Measurements from ENCODE around the gene GRM1. TPM values are rescaled to one million over a fixed set of nuclear protein-coding genes. Genes with fewer than 3 reads are reported as not detected.

The GRM1 gene
- total RNA-seq, 4 donors from 2014 or later, result 0.10 TPM; not detected in 3

DNA sequence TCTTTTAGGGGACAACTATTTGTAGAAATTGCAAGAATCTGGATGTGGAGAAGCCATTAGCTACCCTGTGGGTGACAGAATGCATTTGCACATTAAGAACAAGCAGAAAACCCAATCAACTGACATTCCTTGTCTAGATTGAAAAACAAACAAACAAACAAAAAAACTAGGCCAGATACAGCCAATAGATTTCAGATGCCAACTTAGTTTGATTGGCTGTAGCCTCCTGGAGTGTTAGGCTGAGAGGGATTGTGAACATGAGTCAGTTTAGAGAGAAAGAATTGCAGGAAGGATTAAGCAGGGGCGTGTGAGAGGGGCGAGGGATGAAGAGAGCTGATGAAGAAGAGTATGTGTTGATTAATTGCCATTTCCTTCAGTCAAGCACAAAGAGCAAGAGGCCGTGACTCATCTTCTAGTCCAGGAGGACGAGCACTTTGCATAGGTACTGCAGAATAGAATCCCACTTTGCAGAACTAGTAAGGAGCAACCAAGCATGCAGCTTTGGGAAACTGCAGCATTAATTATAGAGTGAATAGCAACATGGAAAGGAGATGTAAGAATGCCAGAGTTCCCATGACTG, 326.7 kb downstream of the GRM1 start:
- no peak overlapping the region for H3K4me3 ChIP-seq (ENCODE audit: low read depth, poor library complexity, severe bottlenecking)
- TF ChIP-seq POLR2A (IDR thresholded peaks at IDR 0.05) (no peak), CTCF (IDR thresholded peaks at IDR 0.05) (no peak)
- 75 to 77% methylated on average over 4 of the region's 4 CpGs for WGBS, 2 donors
- intact Hi-C loops (cut with DNase I; ENCODE audit: low total_unique reads), result no loop called here
- no peak for DNase-seq (ENCODE audit: low spot score in 2 of 2)

DNA sequence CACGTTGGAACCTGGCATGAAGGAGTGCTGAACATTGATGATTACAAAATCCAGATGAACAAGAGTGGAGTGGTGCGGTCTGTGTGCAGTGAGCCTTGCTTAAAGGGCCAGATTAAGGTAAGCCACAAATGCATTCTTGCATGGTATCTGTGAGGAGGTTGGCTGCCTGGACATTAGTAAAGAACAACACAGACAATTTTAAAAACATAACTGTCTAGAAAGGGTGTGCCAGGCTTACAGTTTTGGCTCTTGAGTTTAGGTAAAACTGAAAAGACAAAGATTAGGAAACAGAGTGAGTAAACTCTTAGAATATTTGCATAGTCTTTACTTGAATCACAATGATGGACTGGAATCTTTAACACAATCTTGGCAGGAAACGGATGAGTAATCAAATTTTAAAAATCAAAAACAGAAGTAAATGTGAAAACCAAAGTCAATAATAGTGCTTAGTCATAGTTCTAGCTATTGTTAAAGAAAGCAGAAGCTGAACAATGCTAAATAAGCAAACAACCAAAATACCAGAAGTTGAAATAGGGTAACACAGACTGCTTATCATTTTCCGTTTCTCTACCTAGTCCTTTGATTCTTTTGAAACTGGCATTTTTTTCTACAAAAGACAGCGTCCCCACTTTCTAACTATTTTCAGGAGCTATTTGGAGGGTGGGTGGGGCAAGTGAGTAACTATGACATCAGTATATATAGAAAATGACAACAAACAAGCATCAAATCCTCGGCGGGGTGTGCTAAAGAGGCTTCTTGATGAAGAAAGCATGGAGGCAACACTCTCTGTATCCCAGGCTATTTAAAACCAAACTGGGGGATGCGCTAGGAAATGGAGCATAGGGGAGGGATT, 328.9 kb downstream of the GRM1 start:
- WGBS, 2 donors, result 48 to 56% methylated on average over 8 of the region's 8 CpGs
- H3K4me3 ChIP-seq (ENCODE audit: low read depth, poor library complexity, severe bottlenecking), result no peak overlapping the region
- no peak for TF ChIP-seq POLR2A (IDR thresholded peaks at IDR 0.05)
- TF ChIP-seq CTCF (IDR thresholded peaks at IDR 0.05), result no peak
- DNase-seq (ENCODE audit: low spot score in 2 of 2), result no peak
- intact Hi-C loops (cut with DNase I; ENCODE audit: low total_unique reads), result no loop called here

DNA sequence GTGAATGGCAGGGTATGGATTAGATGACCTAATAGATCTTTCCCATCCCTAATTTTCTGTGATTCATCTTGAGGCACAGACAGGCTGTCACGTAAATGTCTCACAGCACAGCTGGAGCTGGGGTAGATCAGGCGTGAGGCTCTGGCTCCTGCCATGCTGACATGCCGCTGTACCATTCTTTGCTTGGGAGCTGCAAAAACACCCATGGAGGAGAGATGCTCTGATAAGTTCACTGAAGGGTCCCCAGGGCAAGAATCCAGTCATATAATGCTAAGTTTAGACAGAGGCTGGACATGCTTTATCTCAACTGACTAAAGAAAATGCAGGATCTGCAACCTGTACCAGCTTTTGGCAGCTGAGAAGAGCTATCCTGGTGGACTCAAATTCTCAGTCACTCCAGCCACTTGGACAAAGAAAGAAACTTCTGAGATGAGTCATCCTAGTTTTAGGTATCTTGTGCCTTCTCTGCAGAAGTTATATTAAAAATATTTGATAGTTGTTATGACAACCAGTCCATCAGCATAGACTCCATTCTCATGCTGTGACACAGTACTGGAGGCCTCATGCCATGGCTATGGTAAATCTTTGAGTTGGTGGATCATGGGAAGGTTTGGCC, 329.7 kb downstream of the GRM1 start:
- no peak for TF ChIP-seq POLR2A (IDR thresholded peaks at IDR 0.05)
- no peak for TF ChIP-seq CTCF (IDR thresholded peaks at IDR 0.05)
- 46 to 66% methylated on average over 3 of the region's 3 CpGs for WGBS, 2 donors
- no peak overlapping the region for H3K4me3 ChIP-seq (ENCODE audit: low read depth, poor library complexity, severe bottlenecking)
- intact Hi-C loops (cut with DNase I; ENCODE audit: low total_unique reads), result no loop called here
- DNase-seq (ENCODE audit: low spot score in 2 of 2), result no peak

DNA sequence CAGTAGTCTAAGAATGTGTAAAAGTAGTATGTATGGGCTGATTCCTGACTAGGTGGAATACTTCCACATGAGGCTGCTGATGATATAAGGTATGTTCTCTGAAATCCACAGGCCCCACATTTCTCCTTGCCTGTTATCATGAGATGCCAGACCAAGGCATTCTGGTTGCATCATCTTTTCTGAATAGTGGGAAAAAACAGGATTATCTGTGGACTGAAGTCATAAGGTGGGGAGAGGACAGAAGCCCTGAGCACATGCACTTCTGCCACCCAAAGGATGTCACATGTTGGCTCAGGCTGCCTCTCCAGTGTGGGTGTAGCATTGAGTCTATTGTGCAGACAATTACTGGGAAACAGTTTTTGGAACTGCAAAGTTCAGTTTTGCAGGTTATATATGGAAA, 330.3 kb downstream of the GRM1 start:
- intact Hi-C loops (cut with DNase I; ENCODE audit: low total_unique reads), result no loop called here
- no peak for DNase-seq (ENCODE audit: low spot score in 2 of 2)
- H3K4me3 ChIP-seq (ENCODE audit: low read depth, poor library complexity, severe bottlenecking), result no peak overlapping the region
- no peak for TF ChIP-seq POLR2A (IDR thresholded peaks at IDR 0.05)
- TF ChIP-seq CTCF (IDR thresholded peaks at IDR 0.05), result no peak

GRCh38 chr6:146361128-146361924, 332.5 kb downstream of the GRM1 start:
- no peak overlapping the region for H3K4me3 ChIP-seq (ENCODE audit: low read depth, poor library complexity, severe bottlenecking)
- intact Hi-C loops (cut with DNase I; ENCODE audit: low total_unique reads), result no loop called here
- 41 to 53% methylated on average over 4 of the region's 4 CpGs for WGBS, 2 donors
- TF ChIP-seq POLR2A (IDR thresholded peaks at IDR 0.05) (no peak), CTCF (IDR thresholded peaks at IDR 0.05) (no peak)
- no peak for DNase-seq (ENCODE audit: low spot score in 2 of 2)

Measured in lower leg skin (tissue), 4 donors.